Left ventricle myocardium inferior (tissue), 1 donor: Measurements from ENCODE around the gene CBLL1. TPM values are rescaled to one million over a fixed set of nuclear protein-coding genes. Genes with fewer than 3 reads are reported as not detected.

Experiments
- DNase-seq: peaks from one replicate; pipeline ENCODE4 v3.0.0-alpha.2; 2020
- H3K27ac ChIP-seq: fragments of 200-600 bp; replicated peaks from 2 replicates; pipeline ENCODE4 v1.8.0; 2021
- H3K27me3 ChIP-seq: fragments of 200-600 bp; 2 replicates; pipeline ENCODE4 v1.8.0; 2021; ENCODE audit warnings: low read depth
- H3K36me3 ChIP-seq: fragments of 200-600 bp; 2 replicates; pipeline ENCODE4 v1.8.0; 2021
- H3K4me1 ChIP-seq: fragments of 200-600 bp; 2 replicates; pipeline ENCODE4 v1.8.0; 2021
- H3K4me3 ChIP-seq: fragments of 200-600 bp; 2 replicates; pipeline ENCODE4 v1.8.0; 2021; ENCODE audit warnings: mild to moderate bottlenecking, moderate library complexity
- H3K9me3 ChIP-seq: fragments of 200-600 bp; replicated peaks from 2 replicates; pipeline ENCODE4 v1.8.0; 2021
- intact Hi-C: fragments of 100-400 bp; cut with micrococcal nuclease; formaldehyde crosslinking; loops from one replicate; pipeline ENCODE4 v1.11.0; 2022
- total RNA-seq: library from RNA; stranded (reverse); fragmentation: NEBNext Ultra II Directional; extraction: Animal tissue kit (Norgen Biotek cat#: 25700); gene quantifications from one replicate; pipeline ENCODE4 v1.2.1, GENCODE V29; 2021
- TF ChIP-seq, protein P1 (sequence below): fragments of 200-600 bp; IDR thresholded peaks from 2 replicates; pipeline ENCODE4 v1.8.0; 2021; ENCODE audit warnings: antibody characterized with exemption, mild to moderate bottlenecking, borderline replicate concordance
- donor health status: DM: no; HTN: yes; CAD: no; lungs with severe emphysema.

CBLL1 gene
- total RNA-seq, 1 donor from 2014 or later: 21.6 TPM

DNA sequence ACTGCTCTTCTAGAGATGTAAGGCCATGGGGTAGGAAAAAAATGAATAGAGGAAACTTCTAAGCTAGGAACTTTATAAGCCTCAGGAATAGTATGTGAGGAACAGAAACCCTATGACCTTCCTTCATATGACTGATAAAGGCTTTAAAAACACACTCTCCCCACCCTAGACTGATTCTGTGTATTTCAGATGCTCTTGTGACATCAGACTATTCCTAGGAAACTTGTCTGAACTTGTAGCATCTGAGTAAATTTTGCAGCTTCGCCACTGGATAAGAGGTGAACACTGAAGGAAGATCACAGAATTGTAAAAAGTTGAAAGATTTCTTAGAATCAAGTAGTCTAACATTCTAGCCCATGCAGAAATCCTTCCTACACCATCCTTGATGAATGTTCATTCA is 31.0 kb upstream of the CBLL1 start:
- H3K36me3 ChIP-seq: no peaks in the 10 kb centered on the region
- intact Hi-C loops: no loop called here
- TF ChIP-seq, protein P1, sequence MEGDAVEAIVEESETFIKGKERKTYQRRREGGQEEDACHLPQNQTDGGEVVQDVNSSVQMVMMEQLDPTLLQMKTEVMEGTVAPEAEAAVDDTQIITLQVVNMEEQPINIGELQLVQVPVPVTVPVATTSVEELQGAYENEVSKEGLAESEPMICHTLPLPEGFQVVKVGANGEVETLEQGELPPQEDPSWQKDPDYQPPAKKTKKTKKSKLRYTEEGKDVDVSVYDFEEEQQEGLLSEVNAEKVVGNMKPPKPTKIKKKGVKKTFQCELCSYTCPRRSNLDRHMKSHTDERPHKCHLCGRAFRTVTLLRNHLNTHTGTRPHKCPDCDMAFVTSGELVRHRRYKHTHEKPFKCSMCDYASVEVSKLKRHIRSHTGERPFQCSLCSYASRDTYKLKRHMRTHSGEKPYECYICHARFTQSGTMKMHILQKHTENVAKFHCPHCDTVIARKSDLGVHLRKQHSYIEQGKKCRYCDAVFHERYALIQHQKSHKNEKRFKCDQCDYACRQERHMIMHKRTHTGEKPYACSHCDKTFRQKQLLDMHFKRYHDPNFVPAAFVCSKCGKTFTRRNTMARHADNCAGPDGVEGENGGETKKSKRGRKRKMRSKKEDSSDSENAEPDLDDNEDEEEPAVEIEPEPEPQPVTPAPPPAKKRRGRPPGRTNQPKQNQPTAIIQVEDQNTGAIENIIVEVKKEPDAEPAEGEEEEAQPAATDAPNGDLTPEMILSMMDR: no peak

DNA sequence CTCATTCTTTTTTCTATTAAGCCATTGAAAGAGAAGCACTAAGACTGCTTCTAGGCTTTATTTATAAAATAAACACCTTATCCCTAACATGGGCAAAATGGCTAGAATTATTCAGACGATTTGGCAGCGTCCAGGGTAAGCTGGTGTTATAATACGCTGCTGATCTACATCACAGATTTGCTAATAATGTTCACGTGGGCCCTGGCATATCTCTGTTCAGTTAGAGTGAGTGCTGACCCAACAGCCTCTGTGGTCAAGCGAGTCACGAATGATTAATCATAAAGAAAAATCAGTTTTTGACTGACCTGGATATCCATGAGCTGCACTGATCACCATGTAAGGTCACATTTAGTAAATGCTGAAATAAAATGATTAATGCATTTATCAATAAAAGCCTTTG is 28.4 kb upstream of the CBLL1 start:
- no peaks in the 10 kb centered on the region for H3K36me3 ChIP-seq
- H3K4me1 ChIP-seq: no peaks in the 10 kb centered on the region
- no peak overlapping the region for H3K27ac ChIP-seq
- H3K4me3 ChIP-seq: no peak overlapping the region
- no peaks in the 10 kb centered on the region for H3K9me3 ChIP-seq
- intact Hi-C loops: no loop called here
- H3K27me3 ChIP-seq: no peaks in the 10 kb centered on the region
- DNase-seq: no peak
- TF ChIP-seq, protein P1: no peak

More for the DNA sequence above, 31.0 kb upstream of the CBLL1 start:
- Histone ChIP-seq H3K9me3 (no peaks in the 10 kb centered on the region), H3K4me1 (no peaks in the 10 kb centered on the region), H3K27ac (no peak overlapping the region), H3K4me3 (no peak overlapping the region), H3K27me3 (no peaks in the 10 kb centered on the region)
- no peak for DNase-seq

DNA sequence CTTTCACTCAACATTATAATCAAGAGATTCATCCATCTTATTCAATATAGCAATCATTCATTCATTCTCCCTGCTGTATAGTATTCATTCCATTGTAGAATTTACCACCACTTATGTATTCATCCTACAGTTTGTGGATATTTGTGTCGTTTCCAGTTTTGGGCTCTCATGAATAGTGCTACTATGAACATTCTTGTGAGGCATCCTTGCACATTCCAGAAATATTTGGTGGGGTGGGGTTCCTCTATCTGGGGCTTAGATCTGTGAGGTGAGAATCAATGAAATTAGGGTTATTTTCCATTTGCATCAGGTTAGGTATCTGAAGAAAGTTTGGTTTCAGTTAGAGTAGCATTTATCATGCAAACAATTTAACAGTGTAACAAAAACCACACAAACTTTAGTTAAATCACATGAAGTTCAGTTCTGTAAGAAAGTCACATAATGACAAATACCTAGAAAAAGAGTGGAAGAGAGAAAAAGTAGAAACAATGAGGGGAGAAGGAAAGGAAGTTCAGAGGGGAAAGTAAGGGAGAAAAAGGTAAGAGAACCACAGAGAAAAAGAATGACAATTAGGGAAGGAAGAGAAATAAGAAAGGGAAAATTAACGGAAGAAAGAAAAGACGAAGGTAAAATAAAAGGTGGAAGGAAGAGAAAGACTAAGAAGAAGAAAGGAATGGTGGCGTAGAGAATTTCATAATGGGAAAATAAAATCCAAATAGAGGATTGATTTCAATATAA is 25.3 kb upstream of the CBLL1 start:
- DNase-seq: no peak
- H3K9me3 ChIP-seq: no peaks in the 10 kb centered on the region
- no peak overlapping the region for H3K27ac ChIP-seq
- H3K27me3 ChIP-seq: no peaks in the 10 kb centered on the region
- no peaks in the 10 kb centered on the region for H3K4me1 ChIP-seq
- H3K4me3 ChIP-seq: no peak overlapping the region
- TF ChIP-seq, protein P1: no peak
- intact Hi-C loops: no loop called here
- H3K36me3 ChIP-seq: no peaks in the 10 kb centered on the region

DNA sequence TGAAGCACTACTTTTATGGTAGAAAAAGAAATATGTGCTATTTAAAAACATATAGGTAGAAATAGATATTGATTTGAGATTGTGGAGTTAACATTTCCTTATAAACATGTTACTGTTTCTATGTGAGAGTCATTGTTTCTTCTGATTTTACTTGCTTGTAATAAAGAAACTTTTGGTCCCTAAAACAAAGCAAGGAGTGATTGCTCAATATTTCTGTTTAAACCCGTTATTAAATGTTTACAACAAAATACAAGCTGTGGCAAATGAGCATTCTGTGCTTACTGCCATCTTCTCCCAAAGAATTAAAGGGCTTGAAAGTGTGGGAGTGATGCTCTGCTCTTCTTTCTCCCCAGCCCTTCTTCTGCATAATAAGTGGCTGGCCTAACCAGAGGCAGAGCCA is 22.7 kb upstream of the CBLL1 start:
- intact Hi-C loops: no loop called here
- DNase-seq: no peak
- TF ChIP-seq, protein P1: no peak
- Histone ChIP-seq H3K27me3 (no peaks in the 10 kb centered on the region), H3K36me3 (no peaks in the 10 kb centered on the region), H3K9me3 (no peaks in the 10 kb centered on the region), H3K27ac (no peak overlapping the region), H3K4me3 (no peak overlapping the region), H3K4me1 (no peaks in the 10 kb centered on the region)

DNA sequence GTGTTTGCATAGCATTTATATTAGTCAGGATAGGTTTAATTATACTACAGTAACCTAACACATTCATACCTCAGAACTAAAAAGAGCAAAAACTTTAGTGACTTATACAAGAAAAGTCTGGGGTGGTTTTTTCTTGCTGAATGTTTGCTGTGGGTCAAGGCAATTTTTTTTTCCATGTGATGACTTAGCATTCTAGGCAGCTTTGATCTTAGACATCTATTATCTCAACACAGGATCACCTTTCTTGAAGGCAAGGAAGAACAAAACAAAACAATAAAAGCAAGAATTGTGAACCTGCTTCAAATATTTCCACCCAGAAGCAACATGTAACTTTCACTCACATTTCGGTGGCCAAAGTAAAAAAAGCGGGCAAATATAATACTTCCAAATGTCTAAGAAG is 20.7 kb upstream of the CBLL1 start:
- Histone ChIP-seq H3K4me1 (no peaks in the 10 kb centered on the region), H3K27me3 (no peaks in the 10 kb centered on the region), H3K4me3 (no peak overlapping the region), H3K27ac (no peak overlapping the region), H3K36me3 (no peaks in the 10 kb centered on the region), H3K9me3 (no peaks in the 10 kb centered on the region)
- DNase-seq: no peak
- intact Hi-C loops: no loop called here
- TF ChIP-seq, protein P1: no peak
